Measurements from ENCODE around the gene NOTUM. TPM values are rescaled to one million over a fixed set of nuclear protein-coding genes. Genes with fewer than 3 reads are reported as not detected.

Gene NOTUM
- total and polyA plus RNA-seq, 2 donors (not counting 1 experiment from before 2014, with no cell fraction given) = 0.02 to 0.50 TPM

DNA sequence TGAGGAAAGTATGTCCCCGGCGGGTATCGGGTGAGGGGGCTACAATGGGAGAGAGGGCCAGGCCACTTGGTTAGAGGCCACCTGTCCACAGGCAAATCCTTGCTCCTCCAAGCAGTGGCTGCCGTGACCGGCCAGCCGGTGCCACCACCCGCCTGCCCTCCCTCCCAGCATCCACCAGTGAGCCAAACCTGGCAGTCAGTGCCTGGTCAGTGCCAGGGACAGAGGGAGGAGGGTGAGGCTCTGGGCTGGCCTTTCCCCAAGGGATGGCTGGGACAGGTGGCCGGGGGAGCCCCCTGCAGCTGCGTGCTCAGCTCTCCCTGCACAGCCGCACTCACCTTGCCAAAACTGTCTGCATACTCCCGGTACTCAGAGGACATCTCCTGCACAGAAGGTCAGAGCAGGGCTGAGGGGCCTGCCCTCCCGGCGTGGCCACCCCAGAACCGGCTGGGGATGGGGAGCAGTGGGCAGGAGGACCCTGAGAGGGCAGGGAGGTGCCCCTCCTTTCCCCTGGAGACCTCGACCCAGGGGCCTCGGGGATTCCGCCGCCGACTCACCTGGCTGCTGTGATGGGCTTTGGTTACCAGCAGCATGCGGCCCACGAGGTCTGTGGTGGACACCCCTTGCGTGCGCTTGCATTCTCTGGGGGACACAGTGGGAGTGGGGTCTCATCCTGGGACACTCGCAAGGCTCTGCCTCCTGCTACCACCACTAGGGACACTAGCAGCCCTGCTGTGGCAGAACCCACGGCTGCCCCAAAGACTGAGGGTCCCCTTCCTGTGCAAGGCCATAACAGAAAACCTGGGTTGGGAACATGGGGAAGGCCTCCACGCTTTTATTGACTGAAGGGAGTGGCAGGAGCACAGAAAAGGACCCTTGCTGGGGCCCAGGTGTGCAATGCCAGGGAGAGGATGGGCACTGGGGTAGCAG lies 53.5 kb downstream of the NOTUM start:
- Histone ChIP-seq H3K4me3 (replicated peaks in 1 of 4; ENCODE audit: control extremely low read depth in 1 of 4, insufficient read depth in 1 of 4, low read depth in 3 of 4, low read length in 4 of 4) (no peak overlapping the region), H3K4me2 (ENCODE audit: extremely low read depth, insufficient read depth, low read length) (no peak overlapping the region), H3K4me1 (ENCODE audit: control insufficient read depth, extremely low read depth, insufficient read depth, low read length) (peaks cover 5% of the 10 kb centered on the region), H3K9me3 (ENCODE audit: control insufficient read depth, insufficient read depth, low read depth, low read length) (no peaks in the 10 kb centered on the region), H2AFZ (ENCODE audit: low read length) (no peak overlapping the region), H3K9ac (ENCODE audit: insufficient read depth, low read length) (no peak overlapping the region), H3K36me3 (ENCODE audit: control insufficient read depth, insufficient read depth, low read length) (peaks cover 29% of the 10 kb centered on the region), H3K27ac (ENCODE audit: insufficient read depth, low read length) (no peak overlapping the region), H4K20me1 (ENCODE audit: control insufficient read depth, extremely low read depth, insufficient read depth, low read length) (no peaks in the 10 kb centered on the region), H3K79me2 (ENCODE audit: control insufficient read depth, insufficient read depth, low read length) (peaks cover 4% of the 10 kb centered on the region), H3K27me3 (ENCODE audit: control insufficient read depth, insufficient read depth, low read length) (no peaks in the 10 kb centered on the region)
- no peak for TF ChIP-seq EZH2 (IDR thresholded peaks at IDR 0.05; ENCODE audit: low read length, missing control alignments)
- TF ChIP-seq, protein P1, sequence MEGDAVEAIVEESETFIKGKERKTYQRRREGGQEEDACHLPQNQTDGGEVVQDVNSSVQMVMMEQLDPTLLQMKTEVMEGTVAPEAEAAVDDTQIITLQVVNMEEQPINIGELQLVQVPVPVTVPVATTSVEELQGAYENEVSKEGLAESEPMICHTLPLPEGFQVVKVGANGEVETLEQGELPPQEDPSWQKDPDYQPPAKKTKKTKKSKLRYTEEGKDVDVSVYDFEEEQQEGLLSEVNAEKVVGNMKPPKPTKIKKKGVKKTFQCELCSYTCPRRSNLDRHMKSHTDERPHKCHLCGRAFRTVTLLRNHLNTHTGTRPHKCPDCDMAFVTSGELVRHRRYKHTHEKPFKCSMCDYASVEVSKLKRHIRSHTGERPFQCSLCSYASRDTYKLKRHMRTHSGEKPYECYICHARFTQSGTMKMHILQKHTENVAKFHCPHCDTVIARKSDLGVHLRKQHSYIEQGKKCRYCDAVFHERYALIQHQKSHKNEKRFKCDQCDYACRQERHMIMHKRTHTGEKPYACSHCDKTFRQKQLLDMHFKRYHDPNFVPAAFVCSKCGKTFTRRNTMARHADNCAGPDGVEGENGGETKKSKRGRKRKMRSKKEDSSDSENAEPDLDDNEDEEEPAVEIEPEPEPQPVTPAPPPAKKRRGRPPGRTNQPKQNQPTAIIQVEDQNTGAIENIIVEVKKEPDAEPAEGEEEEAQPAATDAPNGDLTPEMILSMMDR (conservative IDR thresholded peaks at IDR 0.05 in 1 of 2, IDR thresholded peaks at IDR 0.05 in 1 of 2; ENCODE audit: low read depth in 1 of 2, low read length in 2 of 2) = no peak
- DNase-seq (ENCODE audit: low read depth in 2 of 2) = no peak

DNA sequence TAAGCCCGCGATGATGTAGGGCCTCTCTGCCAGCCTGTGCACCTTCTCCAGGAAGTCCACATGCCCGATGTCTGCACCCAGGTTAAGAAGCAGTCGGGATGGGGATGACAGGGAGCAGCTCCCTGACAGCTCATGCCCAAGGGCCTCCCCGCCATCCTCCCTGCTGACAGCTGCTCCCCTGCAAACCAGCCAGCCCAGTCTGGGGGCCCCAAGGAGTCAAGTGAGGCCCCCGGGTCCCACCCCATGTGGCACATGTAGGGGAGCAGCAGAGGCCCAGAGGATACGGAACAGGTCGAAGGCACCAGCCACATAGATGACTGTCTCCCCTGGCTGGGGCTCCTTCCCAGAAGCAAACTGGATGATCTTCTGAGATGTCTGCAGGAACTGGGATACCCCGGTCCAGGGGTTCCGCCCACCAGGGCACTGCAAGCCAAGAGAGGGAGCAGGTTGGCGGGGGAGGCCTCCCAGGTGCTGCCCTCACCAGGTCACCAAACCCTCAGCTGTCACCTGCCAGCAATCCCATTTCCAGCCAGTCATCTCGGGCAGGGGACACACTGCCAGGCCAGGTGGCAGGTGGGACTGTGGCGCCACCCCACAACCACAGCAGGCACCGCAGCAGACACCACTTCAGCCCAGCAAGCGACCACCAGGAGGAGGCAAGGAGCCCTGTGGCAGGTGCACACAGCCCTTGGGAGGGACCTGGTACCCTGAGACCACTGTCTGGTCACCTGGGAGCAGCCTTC lies 54.3 kb downstream of the NOTUM start:
- Histone ChIP-seq H3K27me3 (ENCODE audit: control insufficient read depth, insufficient read depth, low read length) (no peaks in the 10 kb centered on the region), H3K9ac (ENCODE audit: insufficient read depth, low read length) (no peak overlapping the region), H4K20me1 (ENCODE audit: control insufficient read depth, extremely low read depth, insufficient read depth, low read length) (no peaks in the 10 kb centered on the region), H3K4me3 (replicated peaks in 1 of 4; ENCODE audit: control extremely low read depth in 1 of 4, insufficient read depth in 1 of 4, low read depth in 3 of 4, low read length in 4 of 4) (no peak overlapping the region), H3K4me1 (ENCODE audit: control insufficient read depth, extremely low read depth, insufficient read depth, low read length) (peaks cover 5% of the 10 kb centered on the region), H3K79me2 (ENCODE audit: control insufficient read depth, insufficient read depth, low read length) (peaks cover 4% of the 10 kb centered on the region), H2AFZ (ENCODE audit: low read length) (no peak overlapping the region), H3K9me3 (ENCODE audit: control insufficient read depth, insufficient read depth, low read depth, low read length) (no peaks in the 10 kb centered on the region), H3K36me3 (ENCODE audit: control insufficient read depth, insufficient read depth, low read length) (peaks cover 26% of the 10 kb centered on the region), H3K27ac (ENCODE audit: insufficient read depth, low read length) (no peak overlapping the region), H3K4me2 (ENCODE audit: extremely low read depth, insufficient read depth, low read length) (no peak overlapping the region)
- TF ChIP-seq, protein P1 (conservative IDR thresholded peaks at IDR 0.05 in 1 of 2, IDR thresholded peaks at IDR 0.05 in 1 of 2; ENCODE audit: low read depth in 1 of 2, low read length in 2 of 2) = no peak
- no peak for TF ChIP-seq EZH2 (IDR thresholded peaks at IDR 0.05; ENCODE audit: low read length, missing control alignments)
- DNase-seq (ENCODE audit: low read depth in 2 of 2) = no peak

DNA sequence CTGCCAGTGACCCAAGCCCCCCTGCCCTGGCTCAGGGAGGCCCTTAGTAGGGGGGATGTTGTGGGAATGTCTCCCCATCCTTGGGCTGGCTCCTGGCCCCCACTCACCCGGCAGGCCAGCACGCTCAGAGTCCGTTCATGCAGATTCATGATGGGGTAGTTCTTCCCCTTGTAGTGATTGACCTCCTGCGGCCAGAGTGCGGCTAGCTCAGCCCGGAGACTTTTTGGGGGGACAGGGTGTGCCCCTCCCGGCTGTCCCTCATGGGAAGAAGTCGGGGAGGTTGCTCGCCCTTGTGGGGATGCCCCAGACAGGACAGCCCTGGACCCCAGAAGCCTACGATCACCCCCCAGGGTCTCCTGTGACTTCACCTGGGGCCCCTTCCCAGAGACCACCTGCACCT lies 55.0 kb downstream of the NOTUM start:
- Histone ChIP-seq H3K79me2 (ENCODE audit: control insufficient read depth, insufficient read depth, low read length) (peaks cover 4% of the 10 kb centered on the region), H3K9ac (ENCODE audit: insufficient read depth, low read length) (no peak overlapping the region), H3K27me3 (ENCODE audit: control insufficient read depth, insufficient read depth, low read length) (no peaks in the 10 kb centered on the region), H4K20me1 (ENCODE audit: control insufficient read depth, extremely low read depth, insufficient read depth, low read length) (no peaks in the 10 kb centered on the region), H3K27ac (ENCODE audit: insufficient read depth, low read length) (no peak overlapping the region), H3K36me3 (ENCODE audit: control insufficient read depth, insufficient read depth, low read length) (peaks cover 26% of the 10 kb centered on the region), H3K9me3 (ENCODE audit: control insufficient read depth, insufficient read depth, low read depth, low read length) (no peaks in the 10 kb centered on the region), H3K4me3 (replicated peaks in 1 of 4; ENCODE audit: control extremely low read depth in 1 of 4, insufficient read depth in 1 of 4, low read depth in 3 of 4, low read length in 4 of 4) (no peak overlapping the region), H2AFZ (ENCODE audit: low read length) (no peak overlapping the region), H3K4me2 (ENCODE audit: extremely low read depth, insufficient read depth, low read length) (no peak overlapping the region), H3K4me1 (ENCODE audit: control insufficient read depth, extremely low read depth, insufficient read depth, low read length) (peaks cover 5% of the 10 kb centered on the region)
- no peak for TF ChIP-seq EZH2 (IDR thresholded peaks at IDR 0.05; ENCODE audit: low read length, missing control alignments)
- TF ChIP-seq, protein P1 (conservative IDR thresholded peaks at IDR 0.05 in 1 of 2, IDR thresholded peaks at IDR 0.05 in 1 of 2; ENCODE audit: low read depth in 1 of 2, low read length in 2 of 2) = no peak
- DNase-seq (ENCODE audit: low read depth in 2 of 2) = no peak
